Measurements from ENCODE around the gene CFAP299.

The CFAP299 gene

DNA sequence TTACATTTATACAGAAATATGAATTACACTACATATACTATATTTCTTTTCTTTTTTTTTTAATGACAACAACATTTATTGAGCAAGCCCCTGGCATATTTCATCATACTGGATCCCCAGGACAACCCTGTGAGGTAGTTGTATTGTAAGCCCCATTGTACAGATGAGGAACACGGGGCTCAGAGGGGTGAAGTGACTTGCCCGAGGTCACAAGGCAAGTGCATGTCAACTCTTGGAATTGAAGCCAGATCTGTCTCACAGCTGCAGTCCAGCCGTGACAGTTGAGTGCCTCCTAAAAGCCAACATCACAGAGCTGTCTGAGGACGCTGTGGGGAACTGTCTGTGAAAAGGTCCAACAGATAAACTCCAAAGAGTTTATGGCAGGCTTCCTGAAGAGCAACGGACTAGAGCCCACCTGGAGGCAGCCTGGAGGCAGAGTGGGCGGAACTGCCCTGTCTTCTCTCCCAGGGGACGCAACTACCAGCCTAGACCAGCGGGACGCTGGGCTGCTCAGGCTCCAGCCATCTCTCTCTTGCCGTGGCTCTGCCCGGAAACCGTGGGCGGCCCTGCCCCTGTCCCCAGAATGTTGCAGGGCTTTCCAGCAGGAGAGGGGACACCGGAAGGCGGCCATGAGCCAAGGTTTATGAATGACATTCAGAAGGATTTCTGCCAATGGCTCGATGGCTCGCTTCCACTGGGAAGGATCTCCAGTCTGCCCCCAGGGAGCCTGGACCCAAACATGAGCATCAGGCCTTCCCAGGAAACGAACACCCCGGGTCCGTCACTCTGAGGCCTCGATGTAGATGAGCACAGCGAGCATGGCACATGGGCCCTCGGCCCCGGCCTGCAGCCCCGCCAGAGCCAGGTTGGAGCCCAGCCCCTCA, 50.1 kb downstream of the CFAP299 start:
- no peak overlapping the region for H3K4me3 ChIP-seq (replicated peaks; ENCODE audit: low read depth, low read length)
- TF ChIP-seq, protein P1, sequence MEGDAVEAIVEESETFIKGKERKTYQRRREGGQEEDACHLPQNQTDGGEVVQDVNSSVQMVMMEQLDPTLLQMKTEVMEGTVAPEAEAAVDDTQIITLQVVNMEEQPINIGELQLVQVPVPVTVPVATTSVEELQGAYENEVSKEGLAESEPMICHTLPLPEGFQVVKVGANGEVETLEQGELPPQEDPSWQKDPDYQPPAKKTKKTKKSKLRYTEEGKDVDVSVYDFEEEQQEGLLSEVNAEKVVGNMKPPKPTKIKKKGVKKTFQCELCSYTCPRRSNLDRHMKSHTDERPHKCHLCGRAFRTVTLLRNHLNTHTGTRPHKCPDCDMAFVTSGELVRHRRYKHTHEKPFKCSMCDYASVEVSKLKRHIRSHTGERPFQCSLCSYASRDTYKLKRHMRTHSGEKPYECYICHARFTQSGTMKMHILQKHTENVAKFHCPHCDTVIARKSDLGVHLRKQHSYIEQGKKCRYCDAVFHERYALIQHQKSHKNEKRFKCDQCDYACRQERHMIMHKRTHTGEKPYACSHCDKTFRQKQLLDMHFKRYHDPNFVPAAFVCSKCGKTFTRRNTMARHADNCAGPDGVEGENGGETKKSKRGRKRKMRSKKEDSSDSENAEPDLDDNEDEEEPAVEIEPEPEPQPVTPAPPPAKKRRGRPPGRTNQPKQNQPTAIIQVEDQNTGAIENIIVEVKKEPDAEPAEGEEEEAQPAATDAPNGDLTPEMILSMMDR (IDR thresholded peaks at IDR 0.05; ENCODE audit: low read length, missing control alignments): no peak
- DNase-seq (ENCODE audit: low read depth): no peak

DNA sequence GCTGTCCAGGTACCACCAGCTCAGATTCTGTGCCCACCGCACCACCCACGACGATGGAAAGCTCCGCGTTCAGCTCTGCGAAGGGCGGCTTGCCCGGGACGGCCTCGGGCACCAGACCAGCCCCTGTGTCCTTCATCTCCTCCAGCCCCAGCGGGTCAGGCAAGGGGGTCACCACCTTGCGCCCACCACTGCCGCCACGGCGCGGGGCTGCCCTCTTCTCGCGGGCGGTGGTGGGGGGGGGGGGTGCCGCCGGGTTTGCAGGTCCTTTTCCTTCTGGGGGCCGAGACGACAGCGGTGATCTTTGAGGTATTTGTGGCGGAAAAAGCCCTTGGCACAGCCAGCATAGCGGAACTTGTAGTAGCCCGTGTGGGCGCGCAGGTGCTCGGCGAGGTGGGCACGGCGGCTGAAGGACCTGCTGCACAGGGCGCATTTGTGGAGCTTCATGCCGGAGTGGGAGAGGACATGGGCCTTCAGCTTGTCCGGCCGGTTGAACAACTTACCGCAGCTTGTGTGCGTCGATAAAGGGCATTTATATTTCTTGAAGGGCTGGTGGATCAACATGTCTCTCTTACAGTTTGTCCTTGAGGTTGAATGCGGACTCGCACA, 50.9 kb downstream of the CFAP299 start:
- DNase-seq (ENCODE audit: low read depth): no peak
- H3K4me3 ChIP-seq (replicated peaks; ENCODE audit: low read depth, low read length): no peak overlapping the region
- TF ChIP-seq, protein P1 (IDR thresholded peaks at IDR 0.05; ENCODE audit: low read length, missing control alignments): no peak

DNA sequence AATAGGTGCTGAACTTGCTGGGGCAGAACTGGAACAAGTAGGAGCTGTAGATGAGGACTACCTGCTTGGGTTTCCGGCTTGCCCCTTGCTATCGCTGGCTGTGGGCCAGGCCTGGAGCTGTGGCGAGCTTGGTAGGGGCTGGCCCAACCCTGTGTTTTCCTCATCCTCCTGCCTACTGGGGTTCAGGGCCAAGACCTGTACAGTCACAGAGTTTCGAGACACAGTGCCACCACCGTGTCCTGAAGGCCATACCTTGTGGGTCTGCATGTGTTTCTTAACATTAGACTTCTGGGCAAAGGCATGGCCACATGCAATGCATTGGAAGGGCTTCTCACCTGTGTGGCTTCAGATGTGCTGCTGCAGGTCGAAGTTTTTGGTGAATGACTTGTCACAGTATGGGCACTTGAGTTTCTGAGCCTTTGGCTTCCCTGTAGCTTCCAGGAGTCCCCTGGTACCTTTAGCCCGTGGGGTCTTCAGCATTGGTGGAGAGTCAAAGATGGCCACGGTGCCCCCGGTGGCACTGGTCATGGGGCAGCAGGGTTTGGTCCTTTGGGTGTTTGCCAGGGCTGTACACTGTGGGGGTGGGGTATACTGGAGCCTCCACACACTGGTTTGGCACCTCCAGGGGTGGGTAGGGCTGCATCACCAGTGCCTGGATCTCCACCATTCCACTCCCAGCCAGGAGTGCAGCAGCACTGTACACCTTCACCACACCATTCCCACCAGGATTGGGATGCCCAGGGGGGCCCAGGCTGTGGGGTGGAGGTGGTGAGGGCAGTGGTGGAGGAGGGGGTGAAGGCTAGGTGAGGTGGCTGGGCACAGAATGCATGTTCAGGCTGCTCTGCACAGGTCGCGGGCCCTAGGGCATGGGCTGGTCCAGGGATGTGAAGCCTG, 52.1 kb downstream of the CFAP299 start:
- TF ChIP-seq, protein P1 (IDR thresholded peaks at IDR 0.05; ENCODE audit: low read length, missing control alignments): no peak
- H3K4me3 ChIP-seq (replicated peaks; ENCODE audit: low read depth, low read length): no peak overlapping the region
- DNase-seq (ENCODE audit: low read depth): no peak

DNA sequence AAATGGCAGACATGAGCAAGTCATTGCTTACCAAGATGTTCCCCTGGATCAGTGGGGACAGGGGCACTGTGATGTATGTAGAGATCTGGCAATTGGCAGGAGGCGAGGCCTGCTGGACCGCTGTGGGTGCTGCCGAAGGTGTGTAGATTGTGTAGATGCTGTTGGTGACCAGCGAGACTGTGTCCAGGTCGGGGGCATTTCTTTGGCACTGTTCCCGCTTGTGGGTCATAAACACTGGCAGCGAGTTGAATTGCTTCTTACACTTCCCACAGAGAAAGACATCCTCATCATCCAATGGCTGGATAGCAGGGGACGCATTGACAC, 52.7 kb downstream of the CFAP299 start:
- DNase-seq (ENCODE audit: low read depth): no peak
- no peak overlapping the region for H3K4me3 ChIP-seq (replicated peaks; ENCODE audit: low read depth, low read length)
- TF ChIP-seq, protein P1 (IDR thresholded peaks at IDR 0.05; ENCODE audit: low read length, missing control alignments): no peak

DNA sequence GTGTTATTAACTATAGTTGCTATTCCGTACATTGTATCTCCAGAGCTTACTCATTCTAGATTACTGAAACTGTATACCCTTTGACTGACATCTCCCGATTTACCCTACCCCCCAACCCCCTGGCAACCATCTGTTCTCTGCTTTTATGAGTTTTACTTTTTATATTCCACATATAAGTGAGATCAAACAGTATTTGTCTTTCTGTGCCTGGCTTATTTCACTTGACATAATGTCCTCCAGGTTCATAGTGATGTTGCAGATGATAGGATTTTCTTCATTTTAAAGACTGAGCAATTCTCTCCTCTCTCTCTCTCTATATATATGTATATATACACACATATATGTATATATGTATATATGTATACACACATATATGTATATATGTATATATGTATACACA, 54.6 kb downstream of the CFAP299 start:
- no peak overlapping the region for H3K4me3 ChIP-seq (replicated peaks; ENCODE audit: low read depth, low read length)
- DNase-seq (ENCODE audit: low read depth): no peak
- TF ChIP-seq, protein P1 (IDR thresholded peaks at IDR 0.05; ENCODE audit: low read length, missing control alignments): no peak

DNA sequence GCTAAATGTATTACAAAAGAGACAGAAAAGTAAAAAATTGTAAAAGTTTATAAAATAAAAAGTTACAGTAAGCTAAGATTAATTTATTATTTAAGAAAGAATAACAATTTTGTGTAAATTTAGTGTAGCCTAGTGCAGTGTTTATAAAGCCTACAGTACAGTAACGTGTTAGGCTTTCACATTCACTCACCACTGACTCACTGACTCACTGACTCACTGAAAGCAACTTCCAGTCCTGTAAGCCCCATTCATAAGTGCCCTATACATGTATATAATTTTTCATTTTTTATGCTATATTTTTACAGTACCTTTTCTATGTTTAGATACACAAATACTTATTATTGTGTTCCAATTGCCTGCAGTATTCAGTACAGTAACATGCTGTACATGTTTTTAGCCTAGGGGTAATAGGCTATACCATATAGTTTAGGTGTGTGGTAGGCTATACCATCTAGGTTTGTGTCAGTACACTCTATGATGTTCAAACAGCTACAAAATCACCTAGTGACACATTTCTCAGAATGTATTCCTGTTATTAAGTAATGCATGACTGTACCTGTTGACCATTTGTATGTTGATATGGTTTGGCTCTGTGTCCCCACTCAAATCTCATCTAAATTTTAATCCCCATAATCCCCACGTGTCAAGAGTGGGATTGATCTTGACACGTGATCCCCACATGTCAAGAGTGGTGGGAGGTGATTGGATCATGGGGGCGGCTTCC, 57.9 kb downstream of the CFAP299 start:
- peak; percentile 47 for DNase-seq (ENCODE audit: low read depth)
- TF ChIP-seq, protein P1 (IDR thresholded peaks at IDR 0.05; ENCODE audit: low read length, missing control alignments): no peak

More for the DNA sequence above, 57.9 kb downstream of the CFAP299 start:
- no peak overlapping the region for H3K4me3 ChIP-seq (replicated peaks; ENCODE audit: low read depth, low read length)

Data from fibroblast of pulmonary artery (primary cell).